Small intestine (tissue), 7 donors: Measurements from ENCODE around the gene NRTN. TPM values are rescaled to one million over a fixed set of nuclear protein-coding genes. Genes with fewer than 3 reads are reported as not detected.
A peak's percentile ranks its signal among the peaks of the same experiment; 100 is the strongest.

Experiments used
- DNase-seq, 2 donors: peaks; one replicate each; pipeline versions ENCODE4 v3.0.0 to v3.0.0-alpha.2; 2013
- FAIRE-seq: peaks from 2 replicates; lab custom pipeline; 2012; peaks lifted over from hg19 to GRCh38; lab: Jason Lieb, UNC
- H3K27ac ChIP-seq, 3 donors: one replicate each; pipeline ENCODE4 v1.5.1; 2013; ENCODE audit warnings: low read length in 2 of 3, mild to moderate bottlenecking in 2 of 3, control low read depth in 1 of 3, inconsistent platforms in 1 of 3, low read depth in 1 of 3, moderate library complexity in 1 of 3
- H3K27me3 ChIP-seq, 3 donors: one replicate each; pipeline ENCODE4 v1.6.1; 2013; ENCODE audit warnings: low read length in 3 of 3, inconsistent platforms in 1 of 3; ENCODE audit not compliant: control insufficient read depth in 3 of 3, insufficient read depth in 3 of 3
- H3K36me3 ChIP-seq, 3 donors: one replicate each; pipeline ENCODE4 v1.6.1; 2013; ENCODE audit warnings: low read length in 3 of 3, inconsistent platforms in 1 of 3, low read depth in 1 of 3, mild to moderate bottlenecking in 1 of 3, moderate library complexity in 1 of 3; ENCODE audit not compliant: control insufficient read depth in 3 of 3, insufficient read depth in 2 of 3
- H3K4me1 ChIP-seq, 3 donors: one replicate each; pipeline ENCODE4 v1.6.1; 2013; ENCODE audit warnings: low read length in 2 of 3, inconsistent platforms in 1 of 3, low read depth in 1 of 3, mild to moderate bottlenecking in 1 of 3, moderate library complexity in 1 of 3; ENCODE audit not compliant: control insufficient read depth in 3 of 3, insufficient read depth in 2 of 3
- H3K4me3 ChIP-seq, 3 donors: one replicate each; pipeline ENCODE4 v1.5.1; 2013; ENCODE audit warnings: low read length in 3 of 3, control low read depth in 1 of 3, inconsistent platforms in 1 of 3, low read depth in 1 of 3, mild to moderate bottlenecking in 1 of 3, moderate library complexity in 1 of 3
- H3K9me3 ChIP-seq, 2 donors: one replicate each; pipeline ENCODE4 v1.6.1; 2013; ENCODE audit warnings: low read depth in 1 of 2, low read length in 1 of 2; ENCODE audit not compliant: control insufficient read depth in 2 of 2, insufficient read depth in 1 of 2
- WGBS, 3 donors: extraction: QIAGEN DNeasy Blood & Tissue Kit; methylation state at CpG; one replicate each; pipeline ENCODE4 v1.1.7; 2013; 5-methylcytosine and 5-hydroxymethylcytosine counted together
- polyA plus RNA-seq, 4 donors: library from polyadenylated mRNA; stranded (reverse) in 3 of 4; unstranded in 1 of 4; fragments of 200-250 nt in 3 of 4; fragments of 120-200 nt in 1 of 4; gene quantifications; one replicate each; pipeline versions ENCODE4 v1.2.1 to v1.2.3, GENCODE V29; 2013
- donor health status: healthy with polysubstance abuse.
- donor health status: control.
- donor health status: control.
- donor health status: Bipolar disorder and iron deficiency.
- donor health status: healthy.

The NRTN gene
- polyA plus RNA-seq, 4 donors: 1.1 to 3.0 (median 2.9) TPM; not detected in 1

DNA sequence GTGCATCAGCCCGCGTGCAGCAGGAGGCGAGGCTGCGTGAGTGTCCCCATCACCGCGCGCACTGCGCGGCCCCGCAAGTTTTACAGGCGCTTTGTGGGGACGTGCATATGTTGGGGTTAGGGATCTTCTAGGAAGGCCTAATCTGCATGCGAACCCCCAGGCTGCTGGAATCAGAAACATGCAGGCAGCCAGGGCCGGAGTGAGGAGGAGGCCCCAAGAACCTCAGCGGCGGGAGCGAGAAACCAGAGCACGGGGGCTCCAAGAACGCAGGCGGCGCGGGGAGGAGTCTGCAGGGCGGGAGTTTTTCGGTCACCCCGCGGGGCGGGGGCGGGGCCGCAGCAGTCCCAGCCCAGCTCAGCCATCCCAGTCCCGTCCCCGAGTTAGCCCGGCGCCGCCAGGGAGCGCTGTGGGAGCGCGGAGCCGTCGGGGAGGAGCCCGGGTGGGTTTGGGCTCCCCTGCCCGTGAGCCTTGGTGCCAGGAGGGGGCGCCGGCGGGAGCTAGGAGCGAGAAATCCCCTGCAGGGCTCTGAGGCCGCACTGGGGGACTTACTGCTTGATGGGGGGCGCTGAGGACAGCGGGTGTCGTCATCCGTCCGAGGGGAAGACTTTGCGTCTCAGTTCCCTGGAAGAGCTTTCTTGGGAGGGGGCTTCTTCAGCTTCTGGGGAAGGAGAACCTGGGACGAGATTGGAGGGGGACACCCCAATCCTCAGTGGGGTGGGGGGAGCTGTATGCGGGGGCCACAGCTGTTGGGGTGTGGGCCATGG, 933 bp upstream of the NRTN start:
- H3K27me3 ChIP-seq: peaks cover 0 to 21% (median 3%) of the 10 kb centered on the region in 3 donors
- H3K4me3 ChIP-seq: peak overlapping the region; percentile 9 to 57 (median 39)
- H3K4me1 ChIP-seq: peaks cover 0 to 27% (median 7%) of the 10 kb centered on the region in 3 donors
- DNase-seq (peak; percentile 85 to 95), FAIRE-seq (no peak)
- 1 to 3% (median 1%) methylated on average over 43 to 54 of the region's 54 CpGs for WGBS, 3 donors
- H3K27ac ChIP-seq: no peak overlapping the region
- no peaks in the 10 kb centered on the region for H3K36me3 ChIP-seq
- no peaks in the 10 kb centered on the region for H3K9me3 ChIP-seq

DNA sequence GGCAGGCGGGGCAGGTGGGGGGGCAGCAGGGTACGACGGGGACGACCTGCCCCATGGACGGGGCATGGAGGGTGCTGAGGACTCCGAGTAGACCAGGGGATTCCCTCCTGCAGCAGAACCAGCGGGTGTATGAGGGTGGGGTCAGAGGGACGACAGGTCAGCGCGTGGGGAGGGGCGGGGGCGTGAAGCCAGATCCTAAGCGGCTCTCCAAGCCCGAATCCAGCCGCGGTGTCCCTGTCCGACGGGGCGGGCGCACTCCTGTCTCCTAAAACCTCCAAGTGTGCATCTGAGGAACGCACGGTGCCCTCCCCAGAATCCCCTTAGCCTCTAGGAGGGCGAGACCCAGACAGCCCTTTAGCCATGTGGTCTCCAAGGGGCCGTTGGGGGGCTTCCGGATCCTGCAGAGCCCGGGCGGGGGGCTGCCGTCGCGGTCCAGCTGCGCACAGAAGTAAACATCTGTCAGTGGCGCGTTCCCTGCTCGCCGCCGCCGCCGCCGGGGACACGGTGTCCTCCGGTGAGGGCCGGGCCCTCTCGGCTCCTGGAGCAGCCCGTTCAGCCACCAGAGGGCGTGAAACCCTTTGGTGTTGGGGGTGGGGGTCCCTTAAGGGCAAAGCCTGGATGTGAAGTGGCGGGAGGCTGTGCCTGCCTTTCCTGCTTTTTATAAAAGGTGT, 730 bp downstream of the NRTN start:
- H3K4me1 ChIP-seq: peaks cover 0 to 27% (median 0%) of the 10 kb centered on the region in 3 donors
- peaks cover 0 to 2% (median 0%) of the 10 kb centered on the region in 3 donors for H3K36me3 ChIP-seq
- H3K27me3 ChIP-seq: peaks cover 0 to 21% (median 3%) of the 10 kb centered on the region in 3 donors
- no peaks in the 10 kb centered on the region for H3K9me3 ChIP-seq
- H3K27ac ChIP-seq: peak overlapping the region in 1 of 3 donors; percentile 72
- H3K4me3 ChIP-seq: peak overlapping the region in 2 of 3 donors; percentile 38 to 57
- DNase-seq: peak; percentile 79 to 84
- WGBS, 3 donors: 2 to 3% (median 3%) methylated on average over 43 to 46 of the region's 46 CpGs
- no peak for FAIRE-seq

- Histone ChIP-seq H3K9me3 (no peaks in the 10 kb centered on the region), H3K27ac (no peak overlapping the region), H3K4me3 (no peak overlapping the region), H3K36me3 (peaks cover 0 to 2% (median 0%) of the 10 kb centered on the region in 3 donors), H3K4me1 (peaks cover 0 to 27% (median 0%) of the 10 kb centered on the region in 3 donors), H3K27me3 (peaks cover 0 to 21% (median 3%) of the 10 kb centered on the region in 3 donors)
- FAIRE-seq (no peak), DNase-seq (no peak)
- WGBS, 3 donors: 25 to 38% (median 29%) methylated on average over 6 of the region's 6 CpGs
These were observed 1.2 kb downstream of the NRTN start for GRCh38 chr19:5806133-5806489.

DNA sequence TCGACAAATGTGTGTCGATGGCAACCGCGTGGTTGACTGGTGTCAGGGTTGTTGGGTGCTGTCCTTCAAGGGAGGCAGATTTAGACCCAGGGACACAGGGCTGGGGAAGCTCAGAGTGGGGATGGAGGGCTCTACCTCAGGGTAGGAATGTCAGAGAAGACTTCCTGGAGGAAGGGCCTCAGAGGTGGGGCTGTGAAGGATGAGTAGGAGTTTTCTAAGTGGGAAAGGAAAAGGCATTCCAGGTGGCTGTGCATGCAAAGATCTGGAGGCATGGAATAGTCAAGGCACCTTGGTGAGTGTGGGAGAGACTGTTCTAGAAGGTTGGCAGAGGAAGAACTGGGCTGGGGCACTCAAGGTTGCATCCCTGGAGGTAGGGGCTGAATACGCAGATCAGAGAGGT, 2.0 kb downstream of the NRTN start:
- DNase-seq (no peak), FAIRE-seq (no peak)
- no peak overlapping the region for H3K27ac ChIP-seq
- H3K9me3 ChIP-seq: no peaks in the 10 kb centered on the region
- H3K4me1 ChIP-seq: peaks cover 0 to 27% (median 0%) of the 10 kb centered on the region in 3 donors
- H3K36me3 ChIP-seq: peaks cover 0 to 2% (median 0%) of the 10 kb centered on the region in 3 donors
- 95 to 99% (median 98%) methylated on average over 5 of the region's 5 CpGs for WGBS, 3 donors
- H3K27me3 ChIP-seq: peaks cover 0 to 21% (median under 1%) of the 10 kb centered on the region in 3 donors
- H3K4me3 ChIP-seq: no peak overlapping the region

DNA sequence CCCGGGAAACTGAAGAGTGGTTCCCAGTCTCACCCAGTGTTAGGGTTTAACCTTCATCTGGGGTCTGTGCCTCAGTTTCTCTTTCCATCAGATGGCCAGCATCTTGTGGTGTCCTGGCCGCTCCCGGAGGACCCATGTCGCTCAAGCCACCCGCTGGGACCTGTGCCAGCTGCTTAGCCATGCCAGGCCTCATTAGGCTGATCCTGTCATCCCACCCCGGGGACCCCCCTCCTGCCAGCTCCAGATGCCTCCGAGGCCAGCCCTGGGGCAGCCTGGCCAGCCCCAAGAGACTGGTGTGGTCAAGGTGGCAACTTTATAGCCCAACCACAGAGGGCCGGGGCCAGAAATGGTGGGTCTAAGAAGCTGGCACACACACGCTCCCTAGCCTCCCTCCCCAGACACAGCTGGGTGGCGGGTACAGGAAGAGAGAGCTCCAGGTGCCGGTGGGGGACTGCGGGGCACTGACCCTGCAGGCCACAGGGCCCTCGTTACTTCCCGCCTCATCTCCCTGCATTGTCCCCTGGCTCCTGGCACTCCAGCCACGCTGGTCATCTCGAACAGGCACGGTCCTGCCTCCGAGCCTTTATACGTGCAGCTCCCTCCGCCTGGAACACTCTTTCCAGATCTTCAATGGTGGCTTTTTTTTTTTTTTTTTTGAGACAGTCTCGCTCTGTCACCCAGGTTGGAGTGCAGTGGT, 3.4 kb downstream of the NRTN start:
- DNase-seq (no peak), FAIRE-seq (no peak)
- Histone ChIP-seq H3K27me3 (peaks cover 0 to 17% (median 0%) of the 10 kb centered on the region in 3 donors), H3K36me3 (peaks cover 0 to 2% (median 0%) of the 10 kb centered on the region in 3 donors), H3K27ac (no peak overlapping the region), H3K4me1 (peaks cover 0 to 20% (median 0%) of the 10 kb centered on the region in 3 donors), H3K9me3 (no peaks in the 10 kb centered on the region), H3K4me3 (no peak overlapping the region)
- WGBS, 3 donors: 79 to 89% (median 85%) methylated on average over 20 to 21 of the region's 21 CpGs

DNA sequence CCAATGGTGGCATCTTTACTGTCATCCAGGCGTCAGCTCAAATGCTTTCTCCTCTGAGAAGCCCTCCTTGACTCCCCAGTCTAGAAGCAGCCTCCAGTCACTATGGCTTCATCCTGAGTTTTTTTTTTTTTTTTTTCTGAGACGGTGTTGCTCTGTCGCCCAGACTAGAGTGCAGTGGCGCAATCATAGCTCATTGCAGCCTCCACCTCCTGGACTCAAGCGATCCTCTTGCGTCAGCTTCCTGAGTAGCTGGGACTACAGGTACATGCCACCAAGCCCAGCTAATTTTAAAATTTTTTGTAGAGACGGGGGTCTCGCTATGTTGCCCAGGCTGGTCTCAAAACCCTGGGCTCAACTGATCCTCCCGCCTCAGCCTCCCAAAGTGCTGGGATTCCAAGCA, 4.2 kb downstream of the NRTN start:
- H3K9me3 ChIP-seq: no peaks in the 10 kb centered on the region
- H3K4me1 ChIP-seq: peaks cover 0 to 15% (median 0%) of the 10 kb centered on the region in 3 donors
- H3K4me3 ChIP-seq: no peak overlapping the region
- DNase-seq: no peak
- no peak overlapping the region for H3K27ac ChIP-seq
- H3K27me3 ChIP-seq: peaks cover 0 to 16% (median 0%) of the 10 kb centered on the region in 3 donors
- FAIRE-seq: no peak
- WGBS, 3 donors: 87 to 90% (median 88%) methylated on average over 9 of the region's 9 CpGs
- peaks cover 0 to 2% (median 0%) of the 10 kb centered on the region in 3 donors for H3K36me3 ChIP-seq

GRCh38 chr19:5809469-5809868, 4.6 kb downstream of the NRTN start:
- Histone ChIP-seq H3K4me1 (peaks cover 0 to 11% (median 0%) of the 10 kb centered on the region in 3 donors), H3K9me3 (no peaks in the 10 kb centered on the region), H3K27ac (no peak overlapping the region), H3K4me3 (no peak overlapping the region), H3K27me3 (peaks cover 0 to 12% (median 0%) of the 10 kb centered on the region in 3 donors), H3K36me3 (peaks cover 0 to 2% (median 0%) of the 10 kb centered on the region in 3 donors)
- 75 to 82% (median 78%) methylated on average over 10 of the region's 10 CpGs for WGBS, 3 donors
- DNase-seq (no peak), FAIRE-seq (no peak)

DNA sequence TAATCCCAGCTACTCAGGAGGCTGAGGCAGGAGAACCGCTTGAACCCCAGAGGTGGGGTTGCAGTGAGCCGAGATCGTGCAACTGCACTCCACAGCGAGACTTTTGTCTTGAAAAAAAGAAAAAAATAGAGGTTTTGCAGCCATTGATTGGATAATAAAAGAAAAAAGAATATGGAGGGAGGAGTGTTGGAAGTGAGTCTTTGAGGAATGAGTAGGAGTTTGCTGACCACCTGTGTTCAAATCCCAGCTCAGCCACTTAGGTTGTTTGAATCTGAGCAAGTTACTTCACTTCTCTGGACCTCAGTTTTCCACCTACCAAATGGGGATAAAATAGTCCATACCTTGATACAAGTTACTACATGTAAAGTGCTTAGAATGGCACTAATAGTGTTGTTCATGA, 6.2 kb downstream of the NRTN start:
- Histone ChIP-seq H3K4me1 (peaks cover 0 to under 1% (median 0%) of the 10 kb centered on the region in 3 donors), H3K27me3 (peaks cover 0 to 1% (median 0%) of the 10 kb centered on the region in 3 donors), H3K27ac (no peak overlapping the region), H3K9me3 (no peaks in the 10 kb centered on the region), H3K36me3 (peaks cover 0 to 2% (median 0%) of the 10 kb centered on the region in 3 donors), H3K4me3 (no peak overlapping the region)
- 92 to 95% (median 93%) methylated on average over 4 of the region's 4 CpGs for WGBS, 3 donors
- no peak for FAIRE-seq
- DNase-seq: no peak
